Choroid plexus epithelial cell (primary cell): ENCODE results near the gene BRD9.
"Not testable (repeated sequence)": the region's sequence is repeated elsewhere in the genome, so short reads cannot be mapped to it uniquely, and the experiment has no call there.

Experiments used
- DNase-seq: peaks from one replicate; pipeline ENCODE4 v3.0.0-alpha.2; 2010; ENCODE audit warnings: low read depth
- H3K4me3 ChIP-seq: 2 replicates; pipeline ENCODE4 v1.5.1; 2011; ENCODE audit warnings: low read depth, mild to moderate bottlenecking, control low read depth, low read length, moderate library complexity
- CTCF ChIP-seq: conservative IDR thresholded peaks from 2 replicates; pipeline ENCODE4 v1.5.1; 2011; ENCODE audit warnings: low read depth, mild to moderate bottlenecking, control low read depth, inconsistent platforms, low read length, moderate library complexity

BRD9 gene

GRCh38 chr5:921456-922435 lies 29.1 kb upstream of the BRD9 start:
- no peak for TF ChIP-seq CTCF
- H3K4me3 ChIP-seq, result no peak overlapping the region
- no peak for DNase-seq

- no peak overlapping the region for H3K4me3 ChIP-seq
- TF ChIP-seq CTCF, result no peak
- no peak for DNase-seq
Measured at GRCh38 chr5:920321-920720, 27.7 kb upstream of the BRD9 start.

- no peak for DNase-seq
- no peak overlapping the region for H3K4me3 ChIP-seq
- no peak for TF ChIP-seq CTCF
Measured at GRCh38 chr5:919356-920000, 26.9 kb upstream of the BRD9 start.

- DNase-seq, H3K4me3 ChIP-seq: not testable (repeated sequence)
Measured at GRCh38 chr5:918717-919116, 26.1 kb upstream of the BRD9 start.

- DNase-seq, result no peak
- TF ChIP-seq CTCF, result no peak
- H3K4me3 ChIP-seq, result no peak overlapping the region
Measured at GRCh38 chr5:916441-917293, 24.1 kb upstream of the BRD9 start.

GRCh38 chr5:915946-916345 lies 23.3 kb upstream of the BRD9 start:
- TF ChIP-seq CTCF, result no peak
- H3K4me3 ChIP-seq, result no peak overlapping the region
- DNase-seq, result no peak

GRCh38 chr5:915346-915745 lies 22.7 kb upstream of the BRD9 start:
- not testable (repeated sequence) for DNase-seq

More at GRCh38 chr5:915346-915745, 22.7 kb upstream of the BRD9 start:
- H3K4me3 ChIP-seq, result not testable (repeated sequence)
